HG02571 (cell line): ENCODE results near the gene PREX1.
"Not testable (repeated sequence)": the region's sequence is repeated elsewhere in the genome, so short reads cannot be mapped to it uniquely, and the experiment has no call there.

ENCODE experiments used
- ATAC-seq: cut with Tn5 transposase; IDR thresholded peaks from one replicate; pipeline ENCODE4 v1.9.1; 2021; ENCODE audit warnings: mild to moderate bottlenecking, moderate library complexity; ENCODE audit not compliant: unreplicated experiment

PREX1 gene

GRCh38 chr20:48813930-48814546 is 13.8 kb downstream of the PREX1 start:
- ATAC-seq: no peak

GRCh38 chr20:48813446-48813747 is 14.4 kb downstream of the PREX1 start:
- ATAC-seq: no peak

GRCh38 chr20:48812600-48813445 is 15.0 kb downstream of the PREX1 start:
- ATAC-seq: no peak

- ATAC-seq: not testable (repeated sequence)
Measured at GRCh38 chr20:48812114-48812513, 15.7 kb downstream of the PREX1 start.

- no peak for ATAC-seq
Measured at GRCh38 chr20:48809673-48810072, 18.1 kb downstream of the PREX1 start.

GRCh38 chr20:48808382-48809034 is 19.3 kb downstream of the PREX1 start:
- ATAC-seq: no peak

GRCh38 chr20:48807586-48808381 is 20.0 kb downstream of the PREX1 start:
- ATAC-seq: no peak

- ATAC-seq: no peak
Measured at GRCh38 chr20:48807051-48807450, 20.7 kb downstream of the PREX1 start.

GRCh38 chr20:48805716-48806115 is 22.1 kb downstream of the PREX1 start:
- ATAC-seq: no peak

GRCh38 chr20:48805286-48805685 is 22.5 kb downstream of the PREX1 start:
- no peak for ATAC-seq

- ATAC-seq: no peak
Measured at GRCh38 chr20:48804300-48804980, 23.4 kb downstream of the PREX1 start.

- ATAC-seq: no peak
Measured at GRCh38 chr20:48803176-48804053, 24.4 kb downstream of the PREX1 start.

- no peak for ATAC-seq
Measured at GRCh38 chr20:48802647-48803046, 25.2 kb downstream of the PREX1 start.

GRCh38 chr20:48802216-48802615 is 25.6 kb downstream of the PREX1 start:
- ATAC-seq: no peak

GRCh38 chr20:48801197-48801596 is 26.6 kb downstream of the PREX1 start:
- ATAC-seq: no peak

GRCh38 chr20:48800177-48800576 is 27.6 kb downstream of the PREX1 start:
- no peak for ATAC-seq

GRCh38 chr20:48799328-48800105 is 28.3 kb downstream of the PREX1 start:
- no peak for ATAC-seq

GRCh38 chr20:48797850-48798747 is 29.7 kb downstream of the PREX1 start:
- no peak for ATAC-seq
